ENCODE data around the gene TULP3. TPM values are rescaled to one million over a fixed set of nuclear protein-coding genes. Genes with fewer than 3 reads are reported as not detected.

Gene TULP3
- total and polyA plus RNA-seq, 10 of the 15 experiments (the other 5 are each of a cell fraction or from before 2014, with no cell fraction given), result 3.1 to 10.4 (median 8.1) TPM

DNA sequence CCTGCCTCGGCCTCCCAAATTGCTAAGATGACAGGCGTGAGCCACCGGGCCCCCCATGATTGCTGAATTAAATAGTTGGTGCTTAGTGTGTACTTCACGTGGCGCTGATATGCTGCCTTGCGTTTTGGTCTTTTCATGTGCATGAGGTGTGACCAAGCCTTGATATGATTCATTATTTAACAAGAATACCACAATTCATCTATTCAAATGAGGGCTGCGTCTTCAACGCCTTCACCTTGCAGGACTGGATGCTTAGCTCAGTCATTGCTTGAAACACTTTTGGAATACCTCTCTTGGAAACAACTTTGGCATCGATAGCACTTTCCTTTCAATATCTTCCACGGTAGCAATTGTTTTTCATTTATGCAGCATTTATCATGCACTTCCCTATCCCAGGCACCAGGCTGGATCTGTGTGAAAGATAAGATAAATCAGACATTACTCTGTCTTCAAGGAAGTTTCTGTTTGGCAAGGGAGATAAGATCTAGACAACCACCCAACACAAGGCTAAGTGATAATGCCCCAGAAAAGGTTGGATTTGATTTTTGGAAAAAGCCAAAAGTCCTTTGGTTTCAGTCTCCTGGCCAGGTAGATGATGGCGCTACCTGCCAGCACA lies 67.2 kb downstream of the TULP3 start:
- ChIA-PET SMC1A (ENCODE audit: uncharacterized antibody, unreplicated experiment) (no interaction called here), CTCF (no interaction called here), POLR2A (no interaction called here), RAD21 (ENCODE audit: unreplicated experiment) (no interaction called here)
- Histone ChIP-seq H3K4me1 (ENCODE audit: control insufficient read depth, insufficient read depth, low read length) (no peaks in the 10 kb centered on the region; the same call in 1 of the 2 replicates), H3K27me3 (replicated peaks in 1 of 2; ENCODE audit: control insufficient read depth in 2 of 2, insufficient read depth in 2 of 2, low read length in 1 of 2) (peaks cover 3 to 11% of the 10 kb centered on the region in 2 experiments; a peak in 3 of 4 replicates), H3K9ac (ENCODE audit: control insufficient read depth, insufficient read depth, low read length) (no peak overlapping the region), H3K27ac (ENCODE audit: control insufficient read depth, insufficient read depth) (no peak overlapping the region), H3K4me2 (ENCODE audit: control insufficient read depth, insufficient read depth) (no peak overlapping the region), H3K9me3 (replicated peaks; ENCODE audit: control insufficient read depth, insufficient read depth, low read length) (no peaks in the 10 kb centered on the region), H2AFZ (ENCODE audit: control insufficient read depth, low read depth, low read length) (no peak overlapping the region), H3K4me3 (no peak overlapping the region), H3K36me3 (ENCODE audit: control insufficient read depth in 2 of 2, insufficient read depth in 2 of 2, low read length in 1 of 2) (no peaks in the 10 kb centered on the region), H3K79me2 (ENCODE audit: control insufficient read depth, insufficient read depth, low read length) (no peaks in the 10 kb centered on the region), H4K20me1 (ENCODE audit: control insufficient read depth, insufficient read depth) (no peaks in the 10 kb centered on the region)
- intact Hi-C loops (cut with micrococcal nuclease; ENCODE audit: unreplicated experiment) (no loop called here), in situ Hi-C loops (cut with MboI) (no loop called here)
- FAIRE-seq, result no peak
- BruUV-seq (replicated peaks), result no TSS peak
- TF ChIP-seq, protein P1, sequence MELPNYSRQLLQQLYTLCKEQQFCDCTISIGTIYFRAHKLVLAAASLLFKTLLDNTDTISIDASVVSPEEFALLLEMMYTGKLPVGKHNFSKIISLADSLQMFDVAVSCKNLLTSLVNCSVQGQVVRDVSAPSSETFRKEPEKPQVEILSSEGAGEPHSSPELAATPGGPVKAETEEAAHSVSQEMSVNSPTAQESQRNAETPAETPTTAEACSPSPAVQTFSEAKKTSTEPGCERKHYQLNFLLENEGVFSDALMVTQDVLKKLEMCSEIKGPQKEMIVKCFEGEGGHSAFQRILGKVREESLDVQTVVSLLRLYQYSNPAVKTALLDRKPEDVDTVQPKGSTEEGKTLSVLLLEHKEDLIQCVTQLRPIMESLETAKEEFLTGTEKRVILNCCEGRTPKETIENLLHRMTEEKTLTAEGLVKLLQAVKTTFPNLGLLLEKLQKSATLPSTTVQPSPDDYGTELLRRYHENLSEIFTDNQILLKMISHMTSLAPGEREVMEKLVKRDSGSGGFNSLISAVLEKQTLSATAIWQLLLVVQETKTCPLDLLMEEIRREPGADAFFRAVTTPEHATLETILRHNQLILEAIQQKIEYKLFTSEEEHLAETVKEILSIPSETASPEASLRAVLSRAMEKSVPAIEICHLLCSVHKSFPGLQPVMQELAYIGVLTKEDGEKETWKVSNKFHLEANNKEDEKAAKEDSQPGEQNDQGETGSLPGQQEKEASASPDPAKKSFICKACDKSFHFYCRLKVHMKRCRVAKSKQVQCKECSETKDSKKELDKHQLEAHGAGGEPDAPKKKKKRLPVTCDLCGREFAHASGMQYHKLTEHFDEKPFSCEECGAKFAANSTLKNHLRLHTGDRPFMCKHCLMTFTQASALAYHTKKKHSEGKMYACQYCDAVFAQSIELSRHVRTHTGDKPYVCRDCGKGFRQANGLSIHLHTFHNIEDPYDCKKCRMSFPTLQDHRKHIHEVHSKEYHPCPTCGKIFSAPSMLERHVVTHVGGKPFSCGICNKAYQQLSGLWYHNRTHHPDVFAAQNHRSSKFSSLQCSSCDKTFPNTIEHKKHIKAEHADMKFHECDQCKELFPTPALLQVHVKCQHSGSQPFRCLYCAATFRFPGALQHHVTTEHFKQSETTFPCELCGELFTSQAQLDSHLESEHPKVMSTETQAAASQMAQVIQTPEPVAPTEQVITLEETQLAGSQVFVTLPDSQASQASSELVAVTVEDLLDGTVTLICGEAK (IDR thresholded peaks at IDR 0.05; ENCODE audit: borderline replicate concordance), result no peak
- no peak for TF ChIP-seq CBFB (IDR thresholded peaks at IDR 0.05; ENCODE audit: low read depth)
- TF ChIP-seq, protein P2, sequence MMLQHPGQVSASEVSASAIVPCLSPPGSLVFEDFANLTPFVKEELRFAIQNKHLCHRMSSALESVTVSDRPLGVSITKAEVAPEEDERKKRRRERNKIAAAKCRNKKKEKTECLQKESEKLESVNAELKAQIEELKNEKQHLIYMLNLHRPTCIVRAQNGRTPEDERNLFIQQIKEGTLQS (IDR thresholded peaks at IDR 0.05; ENCODE audit: borderline replicate concordance, extremely low read depth, low read depth, low read length), result no peak
- TF ChIP-seq CBX5 (IDR thresholded peaks at IDR 0.05; ENCODE audit: low read depth), result no peak
- no peak for TF ChIP-seq DPF2 (IDR thresholded peaks at IDR 0.05)
- TF ChIP-seq NFXL1 (IDR thresholded peaks at IDR 0.05; ENCODE audit: borderline replicate concordance), result no peak
- TF ChIP-seq TAF1 (IDR thresholded peaks at IDR 0.05; ENCODE audit: borderline replicate concordance, low read depth, low read length), result no peak
- no peak for TF ChIP-seq ZNF24 (IDR thresholded peaks at IDR 0.05)
- TF ChIP-seq, protein P3, sequence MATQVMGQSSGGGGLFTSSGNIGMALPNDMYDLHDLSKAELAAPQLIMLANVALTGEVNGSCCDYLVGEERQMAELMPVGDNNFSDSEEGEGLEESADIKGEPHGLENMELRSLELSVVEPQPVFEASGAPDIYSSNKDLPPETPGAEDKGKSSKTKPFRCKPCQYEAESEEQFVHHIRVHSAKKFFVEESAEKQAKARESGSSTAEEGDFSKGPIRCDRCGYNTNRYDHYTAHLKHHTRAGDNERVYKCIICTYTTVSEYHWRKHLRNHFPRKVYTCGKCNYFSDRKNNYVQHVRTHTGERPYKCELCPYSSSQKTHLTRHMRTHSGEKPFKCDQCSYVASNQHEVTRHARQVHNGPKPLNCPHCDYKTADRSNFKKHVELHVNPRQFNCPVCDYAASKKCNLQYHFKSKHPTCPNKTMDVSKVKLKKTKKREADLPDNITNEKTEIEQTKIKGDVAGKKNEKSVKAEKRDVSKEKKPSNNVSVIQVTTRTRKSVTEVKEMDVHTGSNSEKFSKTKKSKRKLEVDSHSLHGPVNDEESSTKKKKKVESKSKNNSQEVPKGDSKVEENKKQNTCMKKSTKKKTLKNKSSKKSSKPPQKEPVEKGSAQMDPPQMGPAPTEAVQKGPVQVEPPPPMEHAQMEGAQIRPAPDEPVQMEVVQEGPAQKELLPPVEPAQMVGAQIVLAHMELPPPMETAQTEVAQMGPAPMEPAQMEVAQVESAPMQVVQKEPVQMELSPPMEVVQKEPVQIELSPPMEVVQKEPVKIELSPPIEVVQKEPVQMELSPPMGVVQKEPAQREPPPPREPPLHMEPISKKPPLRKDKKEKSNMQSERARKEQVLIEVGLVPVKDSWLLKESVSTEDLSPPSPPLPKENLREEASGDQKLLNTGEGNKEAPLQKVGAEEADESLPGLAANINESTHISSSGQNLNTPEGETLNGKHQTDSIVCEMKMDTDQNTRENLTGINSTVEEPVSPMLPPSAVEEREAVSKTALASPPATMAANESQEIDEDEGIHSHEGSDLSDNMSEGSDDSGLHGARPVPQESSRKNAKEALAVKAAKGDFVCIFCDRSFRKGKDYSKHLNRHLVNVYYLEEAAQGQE (IDR thresholded peaks at IDR 0.05; ENCODE audit: low read depth, low read length), result no peak
- TF ChIP-seq RCOR1 (conservative IDR thresholded peaks at IDR 0.05; ENCODE audit: low read depth, low read length), result no peak
- no peak for TF ChIP-seq NBN (IDR thresholded peaks at IDR 0.05)
- no peak for TF ChIP-seq IKZF1 (conservative IDR thresholded peaks at IDR 0.05)
- TF ChIP-seq, protein P4, sequence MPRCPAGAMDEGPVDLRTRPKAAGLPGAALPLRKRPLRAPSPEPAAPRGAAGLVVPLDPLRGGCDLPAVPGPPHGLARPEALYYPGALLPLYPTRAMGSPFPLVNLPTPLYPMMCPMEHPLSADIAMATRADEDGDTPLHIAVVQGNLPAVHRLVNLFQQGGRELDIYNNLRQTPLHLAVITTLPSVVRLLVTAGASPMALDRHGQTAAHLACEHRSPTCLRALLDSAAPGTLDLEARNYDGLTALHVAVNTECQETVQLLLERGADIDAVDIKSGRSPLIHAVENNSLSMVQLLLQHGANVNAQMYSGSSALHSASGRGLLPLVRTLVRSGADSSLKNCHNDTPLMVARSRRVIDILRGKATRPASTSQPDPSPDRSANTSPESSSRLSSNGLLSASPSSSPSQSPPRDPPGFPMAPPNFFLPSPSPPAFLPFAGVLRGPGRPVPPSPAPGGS (IDR thresholded peaks at IDR 0.05; ENCODE audit: borderline replicate concordance, insufficient read depth, low read depth, low read length, poor library complexity, severe bottlenecking), result no peak
- TF ChIP-seq FOXM1 (IDR thresholded peaks at IDR 0.05; ENCODE audit: low read depth, low read length), result no peak
- WGBS (ENCODE audit: insufficient coverage, insufficient replicate concordance, low lambda C conversion rate, missing lambda C conversion rate), result 68% methylated on average over 11 of the region's 11 CpGs
- DNase-seq (ENCODE audit: low read depth, low spot score), result no peak
- ATAC-seq, result no peak
